ENCODE measurements around the gene HEXD. TPM values are rescaled to one million over a fixed set of nuclear protein-coding genes. Genes with fewer than 3 reads are reported as not detected.
"Not testable (repeated sequence)": the region's sequence is repeated elsewhere in the genome, so short reads cannot be mapped to it uniquely, and the experiment has no call there.

HEXD gene
- total RNA-seq (ENCODE audit: insufficient read depth, low replicate concordance): 12.5 TPM

GRCh38 chr17:82418001-82418986 lies at the start of gene HEXD, which contains the start of gene OGFOD3:
Gene HEXD (plus strand): TSS chr17:82418347. CDS start chr17:82419800, 1,453 bp downstream.
Gene OGFOD3 (minus strand): TSS chr17:82418586. CDS start chr17:82418485, 101 bp downstream.
- peak; percentile 90 for DNase-seq (ENCODE audit: low spot score)

GRCh38 chr17:82369211-82369610 lies 48.9 kb upstream of the HEXD start:
- no peak for DNase-seq (ENCODE audit: low spot score)

- no peak for DNase-seq (ENCODE audit: low spot score)
These were observed 47.4 kb upstream of the HEXD start for GRCh38 chr17:82370471-82371332.

- no peak for DNase-seq (ENCODE audit: low spot score)
These were observed 46.6 kb upstream of the HEXD start, which contains the start of gene UTS2R for GRCh38 chr17:82371333-82372248. Gene UTS2R (plus strand): TSS chr17:82371765. CDS start chr17:82374325, 2,560 bp downstream.

- no peak for DNase-seq (ENCODE audit: low spot score)
These were observed 45.7 kb upstream of the HEXD start for GRCh38 chr17:82372249-82373071.

GRCh38 chr17:82373072-82373452 lies 45.1 kb upstream of the HEXD start:
- not testable (repeated sequence) for DNase-seq (ENCODE audit: low spot score)

GRCh38 chr17:82373731-82374625 lies 44.2 kb upstream of the HEXD start:
- no peak for DNase-seq (ENCODE audit: low spot score)

GRCh38 chr17:82374626-82375331 lies 43.4 kb upstream of the HEXD start:
- no peak for DNase-seq (ENCODE audit: low spot score)

GRCh38 chr17:82375359-82376041 lies 42.6 kb upstream of the HEXD start:
- no peak for DNase-seq (ENCODE audit: low spot score)

GRCh38 chr17:82376042-82376730 lies 42.0 kb upstream of the HEXD start:
- DNase-seq (ENCODE audit: low spot score): no peak

- DNase-seq (ENCODE audit: low spot score): not testable (repeated sequence)
These were observed 40.9 kb upstream of the HEXD start for GRCh38 chr17:82377294-82377693.

- no peak for DNase-seq (ENCODE audit: low spot score)
These were observed 40.0 kb upstream of the HEXD start for GRCh38 chr17:82377924-82378740.

GRCh38 chr17:82378741-82379021 lies 39.5 kb upstream of the HEXD start:
- DNase-seq (ENCODE audit: low spot score): no peak

- DNase-seq (ENCODE audit: low spot score): no peak
These were observed 37.1 kb upstream of the HEXD start for GRCh38 chr17:82380860-82381702.

- not testable (repeated sequence) for DNase-seq (ENCODE audit: low spot score)
These were observed 36.5 kb upstream of the HEXD start for GRCh38 chr17:82381703-82382009.

Data from umbilical cord (tissue), 2 donors.